NK-92 (cell line): ENCODE results near the gene ULK4.

Experiments
- DNase-seq: peaks from one replicate; lab custom pipeline; 2025; ENCODE audit not compliant: unreplicated experiment; lab: John Stamatoyannopoulos, UW

The ULK4 gene

DNA sequence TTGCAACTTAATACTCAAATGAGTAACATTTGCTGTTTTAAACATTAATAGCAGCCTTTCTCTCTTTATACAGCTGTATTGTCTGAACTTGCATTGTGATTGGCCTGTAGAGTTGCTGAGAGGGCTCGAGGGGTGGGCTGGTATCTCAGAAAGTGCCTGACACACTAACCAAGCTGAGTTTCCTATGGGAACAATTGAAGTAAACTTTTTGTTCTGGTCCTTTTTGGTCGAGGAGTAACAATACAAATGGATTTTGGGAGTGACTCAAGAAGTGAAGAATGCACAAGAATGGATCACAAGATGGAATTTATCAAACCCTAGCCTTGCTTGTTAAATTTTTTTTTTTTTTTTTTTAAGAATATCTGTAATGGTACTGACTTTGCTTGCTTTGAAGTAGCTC lies 722.3 kb downstream of the ULK4 start:
- no peak for DNase-seq

DNA sequence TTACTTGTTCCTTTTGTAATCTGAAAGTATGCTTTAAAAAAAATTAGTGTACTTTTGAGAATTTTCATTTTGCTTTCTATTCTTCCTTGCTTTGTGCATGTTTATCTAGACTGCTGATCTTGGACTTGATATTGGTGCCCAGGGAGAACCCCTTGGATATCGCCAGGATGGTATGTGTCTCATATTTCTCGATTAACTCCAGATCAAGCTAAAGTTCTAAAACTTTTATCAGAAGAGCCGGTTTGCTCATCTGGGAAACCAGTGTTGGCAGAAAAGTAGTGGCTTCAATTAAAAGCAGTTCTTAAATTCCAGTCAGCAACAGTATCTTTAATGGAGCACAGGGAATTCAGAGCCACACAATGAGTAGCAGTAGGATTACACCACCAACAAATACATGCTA lies 724.0 kb downstream of the ULK4 start:
- DNase-seq = no peak

DNA sequence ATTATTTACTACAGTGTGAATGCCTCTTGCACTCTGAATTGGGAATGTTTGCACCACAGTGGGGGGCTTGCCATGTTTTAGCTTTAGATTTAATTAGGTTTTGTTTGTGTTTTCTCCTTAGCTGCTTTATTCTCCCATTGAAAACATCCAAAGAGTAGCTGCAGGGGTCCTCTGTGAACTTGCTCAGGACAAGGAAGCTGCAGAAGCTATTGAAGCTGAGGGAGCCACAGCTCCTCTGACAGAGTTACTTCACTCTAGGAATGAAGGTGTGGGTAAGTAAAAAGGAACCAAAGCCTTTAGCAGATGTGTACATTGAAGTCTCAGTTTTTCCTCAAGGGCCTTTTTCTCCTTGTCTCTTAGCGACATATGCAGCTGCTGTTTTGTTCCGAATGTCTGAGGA lies 725.7 kb downstream of the ULK4 start:
- DNase-seq = no peak

DNA sequence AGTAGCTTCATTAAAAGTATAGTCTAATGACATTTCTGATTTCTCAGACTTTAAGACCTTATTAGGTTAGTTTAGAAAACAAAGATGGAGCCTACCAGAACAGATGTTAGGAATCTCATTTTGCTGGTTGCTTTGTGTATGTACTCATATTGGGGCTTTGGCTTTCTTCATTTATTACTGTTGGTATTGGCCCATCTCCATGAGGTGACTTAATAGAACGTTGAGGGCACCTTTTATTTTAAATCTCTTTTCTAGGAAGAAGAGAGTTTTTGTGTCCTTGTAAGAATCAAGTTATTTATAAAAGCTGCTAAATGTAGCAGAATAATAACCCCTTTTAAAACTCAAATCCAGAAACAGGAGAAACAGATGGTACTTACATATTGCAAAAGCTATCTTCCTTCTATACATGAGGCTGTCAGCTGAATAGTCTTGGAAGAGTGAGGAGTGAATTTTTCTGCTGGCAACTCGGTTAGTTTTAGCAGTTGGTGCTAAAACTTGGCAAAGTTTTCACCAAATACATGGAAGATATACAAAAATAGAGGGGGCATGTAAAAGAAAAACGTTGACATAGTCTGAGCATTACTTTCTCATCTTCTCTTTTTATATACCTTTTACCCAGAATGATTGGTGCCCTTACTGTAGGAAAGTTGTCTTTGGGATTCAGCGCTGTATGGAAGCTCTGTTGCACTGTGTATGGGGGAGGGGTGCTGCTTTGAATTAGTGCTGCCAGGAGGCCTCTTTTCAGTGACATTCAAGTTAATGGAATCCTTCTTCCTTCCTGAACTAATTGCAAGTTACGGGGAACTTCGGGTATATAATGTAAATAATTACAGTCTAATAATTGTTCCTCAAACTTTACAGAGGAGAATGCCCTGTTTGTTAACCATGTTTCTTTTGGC lies 726.8 kb downstream of the ULK4 start:
- DNase-seq = no peak

DNA sequence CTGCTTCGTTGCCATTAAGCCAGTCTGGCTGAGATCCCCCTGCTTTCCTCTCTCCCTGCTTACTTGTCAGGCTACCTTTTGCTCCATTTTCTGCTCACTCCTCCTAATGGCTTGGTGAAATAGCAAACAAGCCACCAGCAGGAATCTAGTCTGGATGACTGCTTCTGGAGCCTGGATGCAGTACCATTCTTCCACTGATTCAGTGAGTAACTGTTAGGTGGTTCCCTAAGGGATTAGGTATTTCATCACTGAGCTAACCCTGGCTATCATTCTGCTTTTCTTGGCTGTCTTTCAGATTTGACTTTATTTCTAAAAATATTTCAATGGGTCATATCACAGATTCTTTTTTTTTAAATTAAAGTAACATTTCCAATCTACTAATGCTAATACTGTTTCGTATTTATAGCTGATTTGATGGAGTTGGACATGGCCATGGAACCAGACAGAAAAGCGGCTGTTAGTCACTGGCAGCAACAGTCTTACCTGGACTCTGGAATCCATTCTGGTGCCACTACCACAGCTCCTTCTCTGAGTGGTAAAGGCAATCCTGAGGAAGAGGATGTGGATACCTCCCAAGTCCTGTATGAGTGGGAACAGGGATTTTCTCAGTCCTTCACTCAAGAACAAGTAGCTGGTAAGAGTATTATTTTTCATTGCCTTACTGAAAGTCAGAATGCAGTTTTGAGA lies 737.6 kb downstream of the ULK4 start:
- DNase-seq = no peak

DNA sequence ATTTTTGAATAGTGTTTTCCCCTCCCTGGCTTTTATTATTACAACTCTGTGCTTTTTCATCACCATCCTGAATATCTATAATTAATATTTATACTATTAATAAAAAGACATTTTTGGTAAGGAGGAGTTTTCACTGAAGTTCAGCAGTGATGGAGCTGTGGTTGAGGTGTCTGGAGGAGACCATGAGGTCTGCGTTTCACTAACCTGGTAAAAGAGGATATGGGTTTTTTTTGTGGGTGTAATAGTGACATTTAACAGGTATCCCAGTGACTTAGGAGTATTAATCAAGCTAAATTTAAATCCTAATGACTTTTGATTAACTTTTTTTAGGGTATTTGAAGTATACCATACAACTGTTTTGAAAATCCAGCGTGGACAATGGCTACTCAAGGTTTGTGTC lies 738.2 kb downstream of the ULK4 start:
- DNase-seq = no peak

DNA sequence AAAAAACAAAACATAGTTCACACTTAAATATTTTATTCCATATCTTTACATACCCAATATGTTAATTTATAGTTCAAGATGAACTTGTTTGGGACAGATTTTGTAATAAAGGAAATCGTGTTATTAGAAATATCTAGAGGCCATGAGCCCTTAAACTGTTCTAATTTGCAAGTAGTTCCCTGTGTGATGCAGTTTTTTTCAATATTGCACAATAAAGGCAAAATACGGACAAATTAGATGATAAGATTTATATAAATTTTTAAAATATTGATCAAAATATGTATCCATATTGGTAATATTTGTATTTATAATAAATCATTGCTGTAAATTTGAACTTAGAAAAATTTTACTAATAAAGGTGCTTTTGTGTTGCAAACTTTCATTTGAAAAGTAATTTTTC lies 738.8 kb downstream of the ULK4 start:
- DNase-seq = no peak

DNA sequence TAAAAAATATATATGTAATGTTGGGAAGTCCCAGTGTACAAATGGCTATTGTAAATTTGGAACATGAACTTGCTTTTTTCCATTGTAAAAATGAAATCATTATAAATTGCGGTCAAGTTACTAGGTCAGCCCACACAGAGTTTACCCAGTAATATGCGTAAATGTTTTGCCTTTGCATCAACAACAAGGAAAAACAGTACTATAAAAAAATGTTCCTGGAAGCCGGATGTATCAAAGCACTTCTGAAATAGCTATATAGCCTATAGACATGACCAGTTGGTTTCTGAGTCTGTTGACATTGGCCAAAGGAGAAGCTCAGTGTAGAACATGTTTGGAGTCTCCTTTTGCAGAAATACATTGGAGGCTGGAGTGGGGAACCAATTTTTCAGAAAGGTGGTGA lies 739.4 kb downstream of the ULK4 start:
- DNase-seq = no peak

DNA sequence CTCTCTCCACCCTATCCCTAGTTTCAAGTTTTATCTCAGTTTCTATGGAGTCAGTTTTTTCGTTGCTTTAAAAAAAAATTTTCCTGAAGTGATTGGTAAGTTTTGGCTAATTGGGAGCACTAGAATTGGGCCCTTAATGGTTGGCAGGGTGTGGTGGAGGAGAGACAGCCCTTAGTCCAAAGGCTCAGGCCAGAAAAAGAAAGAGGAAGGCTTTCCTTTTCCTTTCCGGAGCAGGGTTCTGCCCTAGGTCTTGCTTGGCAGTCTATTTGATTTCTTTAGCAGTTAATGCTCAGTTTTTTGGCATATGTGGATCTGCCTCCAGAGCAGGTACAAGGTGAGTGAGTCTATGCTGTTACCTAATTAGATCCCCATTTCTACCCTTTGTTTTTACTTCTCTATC lies 739.9 kb downstream of the ULK4 start:
- no peak for DNase-seq

DNA sequence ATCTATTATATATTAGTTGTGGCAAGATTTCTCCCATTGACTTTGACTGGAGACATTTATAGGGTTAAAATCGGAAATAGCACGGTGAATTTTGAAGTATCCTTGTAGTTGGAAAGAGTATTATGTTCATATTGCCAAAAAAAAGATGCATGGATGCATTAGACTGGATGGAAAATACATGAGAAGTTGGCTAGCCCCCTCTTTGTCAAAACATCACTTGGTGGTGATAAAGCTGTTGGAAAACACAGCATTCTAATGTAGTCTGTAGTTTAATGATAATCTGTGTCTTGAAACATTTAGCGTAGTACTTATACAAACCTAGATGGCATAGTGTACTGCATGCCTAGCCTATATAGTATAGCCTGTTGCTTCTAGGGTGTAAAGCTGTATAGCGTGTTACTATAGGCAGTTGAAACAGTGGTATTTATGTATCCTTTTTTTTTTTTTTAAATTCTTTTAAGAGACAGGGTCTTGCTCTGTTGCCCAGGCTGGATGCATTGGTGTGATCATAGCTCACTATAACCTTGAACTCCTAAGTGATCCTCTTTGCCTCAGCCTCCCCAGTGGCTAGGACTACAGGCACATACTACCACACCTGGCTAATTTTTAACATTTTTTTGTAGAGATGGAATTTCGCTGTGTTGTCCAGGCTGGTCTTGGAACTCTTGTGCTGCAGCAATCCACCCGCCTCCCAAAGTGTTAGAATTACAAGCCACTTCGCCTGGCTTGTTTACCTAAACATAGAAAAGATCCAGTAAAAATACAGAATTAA lies 740.8 kb downstream of the ULK4 start:
- no peak for DNase-seq

DNA sequence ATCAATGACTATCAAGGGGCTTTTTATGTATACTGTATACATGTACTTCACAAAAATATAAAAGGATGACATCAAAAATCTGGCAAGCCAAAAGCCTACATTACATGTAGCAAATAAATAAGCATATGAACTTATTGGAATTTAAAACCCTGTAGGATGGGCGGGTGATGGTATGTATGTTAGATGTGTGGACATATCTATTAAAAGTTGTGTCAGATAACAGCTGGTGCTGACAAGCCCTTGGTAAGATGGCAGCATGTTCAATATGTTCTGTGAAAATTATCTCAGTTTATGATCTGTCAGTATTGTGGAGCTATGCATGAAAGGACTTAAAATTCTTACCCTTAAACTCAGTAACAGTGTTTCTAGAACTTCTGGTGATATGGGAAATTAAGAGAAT lies 742.5 kb downstream of the ULK4 start:
- DNase-seq = no peak

DNA sequence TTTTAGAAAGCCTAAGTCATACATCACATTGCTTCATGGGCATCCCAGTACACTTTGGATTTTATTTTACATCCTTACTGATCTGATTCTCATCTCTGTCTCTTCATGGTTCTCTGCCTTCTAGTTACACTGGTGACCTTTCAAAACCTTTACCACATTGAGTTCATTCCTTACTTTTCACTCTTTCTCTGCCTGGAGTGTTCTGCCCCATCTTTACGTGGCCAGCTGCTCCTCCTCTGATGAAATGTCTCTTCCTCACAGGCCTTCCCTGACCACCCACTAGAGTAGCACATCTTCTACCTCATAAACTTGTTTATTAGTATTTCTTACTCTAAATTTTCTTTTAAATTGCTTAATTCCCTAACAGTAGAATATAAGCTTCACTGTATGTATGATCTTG lies 744.9 kb downstream of the ULK4 start:
- DNase-seq = no peak

DNA sequence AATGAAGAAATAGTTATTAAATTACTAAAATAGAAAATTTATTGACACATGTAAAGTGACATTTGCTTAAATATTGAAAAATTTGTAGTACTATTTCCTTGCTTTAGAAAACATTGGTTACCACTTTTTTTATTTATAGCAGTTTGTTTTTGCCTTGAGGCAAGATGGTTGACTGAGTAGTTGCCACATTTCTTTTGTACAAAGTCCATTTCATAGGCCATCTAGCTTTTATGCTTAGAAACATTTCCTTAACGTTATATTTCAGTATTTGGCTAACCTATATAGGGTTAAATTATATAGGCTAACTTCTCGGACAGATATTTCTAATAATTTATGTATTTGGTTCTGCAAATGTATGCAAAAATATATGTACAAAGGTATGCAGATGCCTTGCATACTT lies 745.5 kb downstream of the ULK4 start:
- DNase-seq = no peak

DNA sequence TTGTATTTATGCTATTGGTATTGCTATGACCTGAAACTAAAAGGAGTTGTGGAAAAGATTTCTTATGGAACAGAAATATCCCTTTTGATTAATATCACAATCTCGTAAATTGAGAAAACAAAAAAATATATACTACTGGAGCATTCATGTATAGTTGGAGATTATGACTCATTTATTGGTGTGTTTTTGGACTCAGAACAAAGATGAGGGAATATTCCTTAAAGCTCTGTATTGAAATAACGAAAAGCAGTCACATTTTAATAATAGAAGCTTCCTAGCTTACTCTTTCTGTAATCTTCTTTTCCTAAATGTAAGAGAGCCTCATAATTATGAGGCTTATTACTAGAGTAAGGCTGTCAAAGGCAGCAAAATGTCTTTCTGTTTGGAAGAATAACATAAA lies 748.3 kb downstream of the ULK4 start:
- DNase-seq = no peak

DNA sequence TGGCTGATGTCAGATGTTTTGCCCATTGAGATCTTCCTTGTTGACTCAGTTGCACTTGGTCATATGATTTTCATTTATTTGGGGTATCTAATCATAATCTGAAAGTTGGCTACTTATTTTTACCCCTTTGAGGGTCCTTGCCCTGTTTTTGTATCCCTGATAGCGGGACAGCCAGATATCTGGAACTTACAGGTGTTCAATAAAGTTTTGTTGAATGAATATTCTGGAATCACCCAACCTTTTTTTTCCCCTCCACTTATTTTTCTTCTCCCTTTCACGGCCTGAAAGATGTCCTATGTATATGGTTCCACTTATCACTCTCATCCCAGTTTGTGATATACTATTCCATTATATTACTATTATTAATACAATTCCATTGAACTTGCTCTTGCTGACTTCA lies 749.8 kb downstream of the ULK4 start:
- no peak for DNase-seq

DNA sequence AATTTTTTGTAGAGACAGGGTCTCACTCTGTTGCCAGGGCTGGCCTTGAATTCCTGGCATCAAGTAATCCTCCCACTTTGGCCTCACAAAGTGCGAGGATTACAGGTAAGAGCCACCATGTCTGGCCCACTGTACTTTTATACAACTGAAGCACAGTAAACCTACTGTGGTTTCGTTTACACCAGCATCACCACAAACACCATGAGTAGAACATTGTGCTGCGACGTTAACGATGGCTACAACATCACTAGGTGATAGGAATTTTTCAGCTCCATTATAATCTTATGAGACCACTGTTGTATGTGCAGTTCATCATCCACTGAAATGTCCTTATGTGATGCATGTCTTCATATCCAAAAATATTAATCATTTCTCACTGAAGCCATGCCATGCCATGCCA lies 750.9 kb downstream of the ULK4 start:
- no peak for DNase-seq

DNA sequence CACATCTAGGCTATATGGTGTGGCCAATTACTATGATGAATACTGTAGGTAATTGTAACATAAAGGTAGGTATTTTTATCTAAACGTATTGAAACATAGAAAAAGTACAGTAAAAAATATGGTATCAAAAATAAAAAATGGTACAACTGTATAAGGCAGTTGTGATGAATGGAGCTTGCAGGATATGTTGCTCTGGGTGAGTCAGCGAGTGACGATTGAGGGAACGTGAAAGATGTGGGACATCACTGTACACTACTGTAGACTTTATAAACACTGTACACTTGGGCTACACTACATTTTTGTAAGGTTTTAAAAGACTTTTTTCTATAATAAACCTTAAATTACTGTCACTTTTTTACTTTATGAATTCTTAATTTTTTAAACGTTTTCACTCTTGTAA lies 752.3 kb downstream of the ULK4 start:
- no peak for DNase-seq

DNA sequence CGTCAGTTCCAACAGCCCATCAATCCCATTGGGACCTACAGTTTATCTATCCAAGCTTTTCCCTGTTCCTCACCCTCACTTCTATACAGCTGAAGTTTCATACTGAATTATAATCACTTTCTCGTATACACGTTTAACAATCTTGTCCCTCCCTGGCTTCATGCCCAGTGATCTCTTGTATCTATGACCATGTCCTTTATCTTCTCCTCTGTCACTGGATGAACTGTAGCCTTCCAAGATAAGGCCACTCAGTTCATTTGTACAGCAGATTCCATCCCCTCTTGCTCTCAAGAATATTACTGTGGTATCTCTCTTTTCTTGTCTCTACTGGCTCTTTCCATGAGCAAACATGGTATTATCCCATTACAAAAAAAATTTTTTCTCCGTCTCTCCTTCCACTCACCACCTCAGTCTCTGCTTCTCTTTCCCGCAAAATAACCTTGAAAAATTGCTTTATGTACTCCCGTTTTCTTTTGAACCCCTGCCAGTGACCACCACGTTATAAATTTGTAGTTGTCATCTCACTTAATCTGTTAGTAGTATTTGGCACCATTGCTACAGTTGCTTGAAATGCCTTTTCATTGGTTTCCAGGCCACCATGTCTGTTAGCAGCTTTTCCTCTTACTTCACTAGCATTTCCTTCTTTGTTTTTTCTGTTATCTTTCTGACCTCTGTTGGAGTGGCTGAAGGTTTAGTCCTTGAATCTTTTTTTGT lies 753.2 kb downstream of the ULK4 start:
- DNase-seq = no peak

DNA sequence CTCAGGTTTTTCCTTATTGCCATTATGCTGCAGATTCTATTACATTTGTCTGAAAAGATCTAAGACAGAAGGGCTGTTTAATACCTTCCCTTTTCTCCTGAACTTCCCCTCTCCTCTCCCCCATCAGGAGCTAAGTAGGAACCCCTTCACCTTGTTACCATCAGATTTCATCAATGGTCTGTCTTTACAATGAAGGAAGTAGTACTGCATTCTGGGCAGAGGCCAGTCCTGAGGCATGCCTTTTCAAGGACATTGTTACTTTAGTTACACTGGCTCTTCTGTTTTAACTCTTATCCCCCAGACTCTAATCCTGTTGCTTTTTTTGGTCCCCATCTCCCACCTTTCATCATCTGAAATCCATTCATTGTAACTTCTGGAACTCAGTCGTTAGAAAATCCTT lies 754.5 kb downstream of the ULK4 start:
- no peak for DNase-seq

DNA sequence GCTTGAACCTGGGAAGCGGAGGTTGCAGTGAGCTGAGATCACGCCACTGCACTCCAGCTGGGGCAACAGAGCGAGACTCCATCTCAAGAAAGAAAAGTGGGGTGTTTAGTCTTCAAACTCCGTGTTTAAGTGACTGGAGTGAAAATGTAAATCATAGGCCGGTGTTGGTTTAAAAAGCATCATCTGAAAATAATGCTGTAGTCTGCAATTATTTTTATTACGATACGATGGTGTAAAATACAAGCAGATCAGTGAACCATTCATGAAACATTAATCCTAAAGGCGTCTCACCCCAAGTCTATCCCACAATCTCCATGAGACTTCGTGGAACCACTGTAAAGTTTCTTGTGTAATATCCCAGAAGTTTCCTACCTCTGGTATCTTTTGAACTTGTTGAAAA lies 756.3 kb downstream of the ULK4 start:
- DNase-seq = no peak

DNA sequence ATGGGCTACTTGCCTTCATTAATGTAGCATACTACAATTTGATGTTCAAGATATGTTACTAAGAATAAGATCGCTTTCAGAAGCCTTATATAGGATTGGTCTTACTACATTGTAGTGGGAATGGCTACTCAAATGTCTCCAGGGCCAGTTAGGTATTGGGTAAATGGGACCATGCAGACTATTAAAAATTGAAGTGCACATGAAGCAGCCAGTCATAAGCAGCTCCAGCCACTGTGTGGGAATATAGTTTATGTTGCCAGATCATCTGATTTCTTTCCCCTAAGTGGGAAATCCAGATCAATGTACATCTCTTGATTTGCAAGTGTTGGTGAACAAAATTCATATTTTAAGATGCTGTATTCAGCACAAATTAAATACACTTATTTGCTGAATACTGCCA lies 757.5 kb downstream of the ULK4 start:
- no peak for DNase-seq
